ENCODE measurements around the gene NYNRIN. TPM values are rescaled to one million over a fixed set of nuclear protein-coding genes. Genes with fewer than 3 reads are reported as not detected.

The NYNRIN gene
- polyA plus RNA-seq, 1 donor from 2014 or later = 5.7 TPM

- Histone ChIP-seq H3F3A (ENCODE audit: insufficient read depth, low read length, poor library complexity, severe bottlenecking) (no peaks in the 10 kb centered on the region), H3K4me3 (ENCODE audit: low read length) (no peak overlapping the region), H3K27ac (ENCODE audit: low read length) (no peak overlapping the region), H2AFZ (ENCODE audit: low read depth, low read length) (no peak overlapping the region), H3K4me2 (ENCODE audit: low read length) (no peak overlapping the region), H3K9me2 (ENCODE audit: insufficient read depth, low read length) (no peaks in the 10 kb centered on the region), H3K9me3 (ENCODE audit: low read length) (no peaks in the 10 kb centered on the region), H4K20me1 (ENCODE audit: insufficient read depth) (no peaks in the 10 kb centered on the region), H3K27me3 (ENCODE audit: insufficient read depth, low read depth, low read length) (peaks cover 2% of the 10 kb centered on the region), H3K79me2 (replicated peaks; ENCODE audit: insufficient read depth, low read length) (no peaks in the 10 kb centered on the region), H3K36me3 (ENCODE audit: insufficient read depth, low read length) (peaks cover 5% of the 10 kb centered on the region), H3K9ac (ENCODE audit: low read length) (no peak overlapping the region)
- TF ChIP-seq, protein P1, sequence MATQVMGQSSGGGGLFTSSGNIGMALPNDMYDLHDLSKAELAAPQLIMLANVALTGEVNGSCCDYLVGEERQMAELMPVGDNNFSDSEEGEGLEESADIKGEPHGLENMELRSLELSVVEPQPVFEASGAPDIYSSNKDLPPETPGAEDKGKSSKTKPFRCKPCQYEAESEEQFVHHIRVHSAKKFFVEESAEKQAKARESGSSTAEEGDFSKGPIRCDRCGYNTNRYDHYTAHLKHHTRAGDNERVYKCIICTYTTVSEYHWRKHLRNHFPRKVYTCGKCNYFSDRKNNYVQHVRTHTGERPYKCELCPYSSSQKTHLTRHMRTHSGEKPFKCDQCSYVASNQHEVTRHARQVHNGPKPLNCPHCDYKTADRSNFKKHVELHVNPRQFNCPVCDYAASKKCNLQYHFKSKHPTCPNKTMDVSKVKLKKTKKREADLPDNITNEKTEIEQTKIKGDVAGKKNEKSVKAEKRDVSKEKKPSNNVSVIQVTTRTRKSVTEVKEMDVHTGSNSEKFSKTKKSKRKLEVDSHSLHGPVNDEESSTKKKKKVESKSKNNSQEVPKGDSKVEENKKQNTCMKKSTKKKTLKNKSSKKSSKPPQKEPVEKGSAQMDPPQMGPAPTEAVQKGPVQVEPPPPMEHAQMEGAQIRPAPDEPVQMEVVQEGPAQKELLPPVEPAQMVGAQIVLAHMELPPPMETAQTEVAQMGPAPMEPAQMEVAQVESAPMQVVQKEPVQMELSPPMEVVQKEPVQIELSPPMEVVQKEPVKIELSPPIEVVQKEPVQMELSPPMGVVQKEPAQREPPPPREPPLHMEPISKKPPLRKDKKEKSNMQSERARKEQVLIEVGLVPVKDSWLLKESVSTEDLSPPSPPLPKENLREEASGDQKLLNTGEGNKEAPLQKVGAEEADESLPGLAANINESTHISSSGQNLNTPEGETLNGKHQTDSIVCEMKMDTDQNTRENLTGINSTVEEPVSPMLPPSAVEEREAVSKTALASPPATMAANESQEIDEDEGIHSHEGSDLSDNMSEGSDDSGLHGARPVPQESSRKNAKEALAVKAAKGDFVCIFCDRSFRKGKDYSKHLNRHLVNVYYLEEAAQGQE (IDR thresholded peaks at IDR 0.05; ENCODE audit: borderline replicate concordance) = no peak
- no peak for TF ChIP-seq CTCF (IDR thresholded peaks at IDR 0.05; ENCODE audit: poor library complexity, severe bottlenecking)
- no peak for TF ChIP-seq TAF1 (IDR thresholded peaks at IDR 0.05; ENCODE audit: low read depth)
- TF ChIP-seq EZH2 (IDR thresholded peaks at IDR 0.05; ENCODE audit: borderline replicate concordance, insufficient read depth, low read length, poor library complexity, severe bottlenecking) = no peak
- TF ChIP-seq MXI1 (conservative IDR thresholded peaks at IDR 0.05; ENCODE audit: poor library complexity, severe bottlenecking) = no peak
- no peak for TF ChIP-seq RAD21 (conservative IDR thresholded peaks at IDR 0.05)
Observed at GRCh38 chr14:24434676-24435075, 35.9 kb downstream of the NYNRIN start.

- no peak overlapping the region for H3K27ac ChIP-seq (ENCODE audit: low read length)
- H3K9me2 ChIP-seq (ENCODE audit: insufficient read depth, low read length) = no peaks in the 10 kb centered on the region
- no peaks in the 10 kb centered on the region for H4K20me1 ChIP-seq (ENCODE audit: insufficient read depth)
- no peak overlapping the region for H2AFZ ChIP-seq (ENCODE audit: low read depth, low read length)
- H3F3A ChIP-seq (ENCODE audit: insufficient read depth, low read length, poor library complexity, severe bottlenecking) = no peaks in the 10 kb centered on the region
- no peaks in the 10 kb centered on the region for H3K79me2 ChIP-seq (replicated peaks; ENCODE audit: insufficient read depth, low read length)
- H3K4me3 ChIP-seq (ENCODE audit: low read length) = no peak overlapping the region
- H3K9me3 ChIP-seq (ENCODE audit: low read length) = no peaks in the 10 kb centered on the region
- TF ChIP-seq CTCF (IDR thresholded peaks at IDR 0.05; ENCODE audit: poor library complexity, severe bottlenecking) = no peak
- TF ChIP-seq MXI1 (conservative IDR thresholded peaks at IDR 0.05; ENCODE audit: poor library complexity, severe bottlenecking) = no peak
- TF ChIP-seq RAD21 (conservative IDR thresholded peaks at IDR 0.05) = no peak
- TF ChIP-seq SMC3 (conservative IDR thresholded peaks at IDR 0.05; ENCODE audit: poor library complexity) = no peak
- no peak for TF ChIP-seq TAF1 (IDR thresholded peaks at IDR 0.05; ENCODE audit: low read depth)
- no peak for TF ChIP-seq POLR2AphosphoS5 (IDR thresholded peaks at IDR 0.05)
- TF ChIP-seq, protein P1 (IDR thresholded peaks at IDR 0.05; ENCODE audit: borderline replicate concordance) = no peak
- TF ChIP-seq EP300 (conservative IDR thresholded peaks at IDR 0.05; ENCODE audit: poor library complexity, severe bottlenecking) = no peak
- TF ChIP-seq EZH2 (IDR thresholded peaks at IDR 0.05; ENCODE audit: borderline replicate concordance, insufficient read depth, low read length, poor library complexity, severe bottlenecking) = no peak
- H3K4me2 ChIP-seq (ENCODE audit: low read length) = no peak overlapping the region
- H3K9ac ChIP-seq (ENCODE audit: low read length) = no peak overlapping the region
- H3K36me3 ChIP-seq (ENCODE audit: insufficient read depth, low read length) = peaks cover 5% of the 10 kb centered on the region
- H3K27me3 ChIP-seq (ENCODE audit: insufficient read depth, low read depth, low read length) = no peaks in the 10 kb centered on the region
Observed at GRCh38 chr14:24435192-24435810, 36.5 kb downstream of the NYNRIN start.

Measured in neural cell (in vitro differentiated cells).